ENCODE measurements around the gene ARHGAP27. TPM values are rescaled to one million over a fixed set of nuclear protein-coding genes. Genes with fewer than 3 reads are reported as not detected.

ARHGAP27 gene
- total and polyA plus RNA-seq, 2 of the 4 experiments (the other 2 are of a cell fraction): under 0.01 to 0.89 TPM

DNA sequence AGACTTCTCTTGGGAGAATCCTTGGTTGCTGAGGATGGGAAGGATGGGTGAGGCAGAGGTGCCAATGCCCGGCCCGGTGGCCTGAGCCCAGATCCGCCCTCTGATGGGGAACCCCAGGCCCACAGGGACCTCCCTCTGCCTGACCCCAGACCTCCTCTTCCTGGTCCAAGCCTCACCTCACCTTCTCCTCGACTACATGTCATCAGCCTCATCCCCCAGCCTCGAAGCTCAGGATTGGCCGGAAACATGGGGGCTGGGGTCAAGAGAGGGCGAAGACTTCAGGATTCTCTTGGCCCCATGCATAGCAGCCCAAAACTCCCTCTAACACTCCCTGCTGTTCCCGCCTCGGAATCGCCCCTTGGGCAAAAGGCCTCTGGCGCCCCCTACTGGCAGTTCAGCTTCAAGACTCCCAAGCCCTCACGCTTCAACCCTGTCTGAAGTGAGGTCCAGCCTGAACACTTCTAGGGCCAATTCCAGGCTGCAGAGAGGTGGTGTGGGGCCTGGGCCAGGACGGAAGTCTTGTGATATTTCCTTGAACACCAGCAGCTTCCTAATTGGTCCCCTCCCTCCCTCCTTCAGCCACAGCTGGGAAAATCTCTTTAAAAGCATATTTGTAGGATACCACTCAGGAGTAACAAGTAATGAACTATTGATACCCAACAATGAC is 47.2 kb downstream of the ARHGAP27 start (continued):
- TF ChIP-seq MXI1 (IDR thresholded peaks at IDR 0.05; ENCODE audit: borderline replicate concordance, low read depth, low read length) (no peak), MAZ (IDR thresholded peaks at IDR 0.05; ENCODE audit: borderline replicate concordance, low read depth, low read length) (peak; percentile 54; the same call in 1 of the 2 replicates)

DNA sequence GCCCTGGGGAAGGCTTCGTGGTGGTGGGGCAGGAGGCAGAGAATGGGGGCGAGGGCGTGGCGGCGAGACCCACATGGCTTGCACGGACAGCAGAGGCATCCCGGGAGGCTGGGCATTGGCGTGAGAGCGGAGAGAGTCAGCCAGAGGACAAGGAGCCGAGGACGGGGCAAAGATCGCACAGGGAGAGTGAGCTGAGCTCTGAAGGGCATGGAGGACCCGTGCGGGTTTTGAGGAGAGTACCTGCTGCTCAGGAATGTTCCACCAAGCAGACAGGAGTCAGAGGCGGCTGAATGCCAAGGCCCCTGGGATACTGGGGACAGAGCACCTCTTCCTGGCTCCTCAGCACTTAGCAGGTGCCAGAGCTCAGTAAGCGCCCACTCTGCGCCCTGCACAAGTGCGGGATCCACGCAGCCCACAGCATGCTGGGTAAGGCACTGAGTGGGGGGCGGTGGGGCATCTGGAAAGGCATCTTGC is 47.8 kb downstream of the ARHGAP27 start:
- dilution Hi-C loops (cut with HindIII; ENCODE audit: low sequenced_read_pairs, unreplicated experiment): no loop called here
- BruUV-seq (replicated peaks): no TSS peak
- ATAC-seq (ENCODE audit: low read depth): no peak

More for the DNA sequence above, 47.8 kb downstream of the ARHGAP27 start:
- H3K9me3 ChIP-seq (ENCODE audit: control insufficient read depth, insufficient read depth, low read length): no peaks in the 10 kb centered on the region
- peak overlapping the region; percentile 86; the same call in 1 of the 2 replicates for H2BK20ac ChIP-seq (ENCODE audit: low read depth, low read length)
- no peak overlapping the region for H2BK5ac ChIP-seq (ENCODE audit: low read depth, low read length, poor library complexity, severe bottlenecking)
- H3K36me3 ChIP-seq (ENCODE audit: control insufficient read depth, insufficient read depth, low read length): no peaks in the 10 kb centered on the region
- in situ Hi-C loops (cut with MboI; ENCODE audit: low sequenced_read_pairs) (loop anchor here (5.0 kb wide), 2 partner anchors 108 to 168 kb away; no protein-coding TSS in a partner anchor), intact Hi-C loops (cut with micrococcal nuclease) (loop anchor here (1.0 to 5.0 kb wide), 4 partner anchors 68 to 166 kb away; partner anchors contain the start of gene MAP3K14)
- H3K56ac ChIP-seq (ENCODE audit: extremely low read depth, insufficient read depth, low read length): no peak overlapping the region
- no peak for DNase-seq
- H3K18ac ChIP-seq (ENCODE audit: low read depth, low read length): no peak overlapping the region
- H4K91ac ChIP-seq (ENCODE audit: insufficient read depth, low read depth, low read length): peak overlapping the region; percentile 81; the same call in 1 of the 2 replicates
- H3K27ac ChIP-seq (ENCODE audit: insufficient read depth, low read length): no peak overlapping the region
- peaks cover 6% of the 10 kb centered on the region; the same call in 1 of the 2 replicates for H3K9me1 ChIP-seq (ENCODE audit: insufficient read depth, low read length)
- TF ChIP-seq MAZ (IDR thresholded peaks at IDR 0.05; ENCODE audit: borderline replicate concordance, low read depth, low read length): no peak
- TF ChIP-seq RAD21 (IDR thresholded peaks at IDR 0.05; ENCODE audit: low read length): no peak
- no peak for TF ChIP-seq RCOR1 (IDR thresholded peaks at IDR 0.05; ENCODE audit: insufficient replicate concordance, low read length)
- TF ChIP-seq POLR2A (IDR thresholded peaks at IDR 0.05; ENCODE audit: low read depth, low read length): no peak
- no peak for TF ChIP-seq MAFK (IDR thresholded peaks at IDR 0.05; ENCODE audit: low read depth, low read length)
- no peak for TF ChIP-seq NFE2L2 (IDR thresholded peaks at IDR 0.05; ENCODE audit: low read depth, low read length)
- TF ChIP-seq MXI1 (IDR thresholded peaks at IDR 0.05; ENCODE audit: borderline replicate concordance, low read depth, low read length): no peak
- peak overlapping the region; percentile 51 for H2AK9ac ChIP-seq (replicated peaks; ENCODE audit: low read depth, low read length, poor library complexity)
- no peaks in the 10 kb centered on the region for H3K79me1 ChIP-seq (ENCODE audit: low read depth in 1 of 2, low read length in 2 of 2)
- POLR2A ChIA-PET (ENCODE audit: unreplicated experiment): no interaction called here
- no peak overlapping the region for H3K14ac ChIP-seq (replicated peaks; ENCODE audit: low read depth, low read length)
- H2AFZ ChIP-seq (replicated peaks; ENCODE audit: low read length, poor library complexity): peak overlapping the region; percentile 68
- no peaks in the 10 kb centered on the region for H4K20me1 ChIP-seq (ENCODE audit: insufficient read depth, low read length)
- no peak overlapping the region for H3K9ac ChIP-seq (ENCODE audit: low read depth, low read length)
- H2AK5ac ChIP-seq (ENCODE audit: low read depth, low read length): peak overlapping the region; percentile 88
- H2BK120ac ChIP-seq (ENCODE audit: low read depth, low read length): peak overlapping the region; percentile 90
- no peak overlapping the region for H4K5ac ChIP-seq (ENCODE audit: low read depth, low read length)
- H4K8ac ChIP-seq (ENCODE audit: low read depth in 2 of 2, low read length in 2 of 2): no peak overlapping the region
- H3K4me1 ChIP-seq (ENCODE audit: control insufficient read depth, insufficient read depth, low read length): peaks cover 5% of the 10 kb centered on the region; the same call in 1 of the 2 replicates
- peaks cover 9% of the 10 kb centered on the region; the same call in 1 of the 2 replicates for H3K27me3 ChIP-seq (ENCODE audit: control insufficient read depth, insufficient read depth, low read length)
- H3K4me2 ChIP-seq (ENCODE audit: low read depth, low read length): no peak overlapping the region
- no peak overlapping the region for H3K4me3 ChIP-seq (ENCODE audit: insufficient read depth, low read depth, low read length)
- CTCF ChIA-PET: interaction anchor here (0.7 to 2.7 kb wide), 7 partner anchors 13 to 250 kb away, joined by 3 to 16 read pairs (median 4); partner anchors contain the start of genes ACBD4 and MAP3K14
- no peak overlapping the region for H3K23ac ChIP-seq (ENCODE audit: low read depth, low read length)
- H3K4ac ChIP-seq (ENCODE audit: low read depth, low read length): peak overlapping the region; percentile 85; the same call in 1 of the 2 replicates
- WGBS, 2 experiments (ENCODE audit: extremely low coverage in 2 of 2, insufficient read length in 1 of 2): 94% methylated on average over 15 of the region's 20 CpGs; no CpG with 5 or more reads in 1 of the 2 experiments
- H2BK15ac ChIP-seq (ENCODE audit: low read depth, low read length): 0 out of 3 replicates have a peak overlapping the region, but pooled peaks have one; percentile 28

All from IMR-90 (cell line).